GM23338 (cell line): Measurements from ENCODE around the gene USP48.

Experiments
- CREB1 ChIP-seq: fragments of 250-450 bp; sonication (Bioruptor Pico); IDR thresholded peaks from 2 replicates; pipeline ENCODE4 v1.5.0; 2020; ENCODE audit warnings: low read depth, mild to moderate bottlenecking, moderate library complexity
- CTCF ChIP-seq, 2 experiments: fragments of 200-600 bp in 1 of 2; sonication (generic) in 1 of 2; conservative IDR thresholded peaks; 2 replicates each; pipeline versions ENCODE4 v1.5.1 to v1.6.1; 2016 to 2017; ENCODE audit warnings: antibody characterized with exemption in 2 of 2, low read depth in 2 of 2, mild to moderate bottlenecking in 2 of 2, moderate library complexity in 1 of 2
- ETS1 ChIP-seq: IDR thresholded peaks from 2 replicates; pipeline ENCODE4 v1.6.1; 2016; ENCODE audit warnings: antibody characterized with exemption
- EZH2 ChIP-seq: fragments of 200-600 bp; sonication (generic); IDR thresholded peaks from one replicate; pipeline ENCODE4 v1.8.0; 2017; ENCODE audit warnings: antibody characterized with exemption, mild to moderate bottlenecking, low read depth; ENCODE audit not compliant: unreplicated experiment
- EZH2phosphoT487 ChIP-seq: fragments of 200-600 bp; sonication (generic); IDR thresholded peaks from one replicate; pipeline ENCODE4 v1.8.1; 2018; ENCODE audit warnings: antibody characterized with exemption; ENCODE audit not compliant: unreplicated experiment
- JUNB ChIP-seq: IDR thresholded peaks from one replicate; pipeline ENCODE4 v1.6.1; 2016; ENCODE audit warnings: antibody characterized with exemption; ENCODE audit not compliant: unreplicated experiment
- POLR2AphosphoS5 ChIP-seq: IDR thresholded peaks from 2 replicates; pipeline ENCODE4 v1.6.1; 2016; ENCODE audit warnings: antibody characterized with exemption, low read depth
- REST ChIP-seq: IDR thresholded peaks from one replicate; pipeline ENCODE4 v1.6.1; 2018; ENCODE audit warnings: antibody characterized with exemption; ENCODE audit not compliant: unreplicated experiment
- ZNF114 ChIP-seq: fragments of 250-450 bp; sonication (Bioruptor Pico); IDR thresholded peaks from 2 replicates; pipeline ENCODE4 v1.5.0; 2020; ENCODE audit warnings: mild to moderate bottlenecking, moderate library complexity

GRCh38 chr1:21801100-21801499, 18.2 kb upstream of the USP48 start:
- no peak for TF ChIP-seq ETS1
- TF ChIP-seq EZH2: no peak
- TF ChIP-seq CTCF (conservative IDR thresholded peaks at IDR 0.05; ENCODE audit: low read depth in 2 of 2): no peak
- TF ChIP-seq EZH2phosphoT487: no peak
- TF ChIP-seq ZNF114 (CRISPR knock-in tag): no peak
- TF ChIP-seq REST: no peak
- TF ChIP-seq CREB1 (CRISPR knock-in tag): no peak
- no peak for TF ChIP-seq POLR2AphosphoS5
- TF ChIP-seq JUNB: no peak
